ENCODE measurements around the gene GRK5. TPM values are rescaled to one million over a fixed set of nuclear protein-coding genes. Genes with fewer than 3 reads are reported as not detected.

GRK5 gene
- total and polyA plus RNA-seq, 8 donors = 34.6 to 60.8 (median 54.5) TPM

- Histone ChIP-seq H3K36me3 (peaks cover 0 to 55% of the 10 kb centered on the region in 2 donors), H3K27me3 (no peaks in the 10 kb centered on the region), H3K27ac (no peak overlapping the region), H3K4me3 (no peak overlapping the region), H3K4me1 (no peaks in the 10 kb centered on the region), H3K9me3 (no peaks in the 10 kb centered on the region)
- ATAC-seq = peak; percentile 55
- TF ChIP-seq, protein P1, sequence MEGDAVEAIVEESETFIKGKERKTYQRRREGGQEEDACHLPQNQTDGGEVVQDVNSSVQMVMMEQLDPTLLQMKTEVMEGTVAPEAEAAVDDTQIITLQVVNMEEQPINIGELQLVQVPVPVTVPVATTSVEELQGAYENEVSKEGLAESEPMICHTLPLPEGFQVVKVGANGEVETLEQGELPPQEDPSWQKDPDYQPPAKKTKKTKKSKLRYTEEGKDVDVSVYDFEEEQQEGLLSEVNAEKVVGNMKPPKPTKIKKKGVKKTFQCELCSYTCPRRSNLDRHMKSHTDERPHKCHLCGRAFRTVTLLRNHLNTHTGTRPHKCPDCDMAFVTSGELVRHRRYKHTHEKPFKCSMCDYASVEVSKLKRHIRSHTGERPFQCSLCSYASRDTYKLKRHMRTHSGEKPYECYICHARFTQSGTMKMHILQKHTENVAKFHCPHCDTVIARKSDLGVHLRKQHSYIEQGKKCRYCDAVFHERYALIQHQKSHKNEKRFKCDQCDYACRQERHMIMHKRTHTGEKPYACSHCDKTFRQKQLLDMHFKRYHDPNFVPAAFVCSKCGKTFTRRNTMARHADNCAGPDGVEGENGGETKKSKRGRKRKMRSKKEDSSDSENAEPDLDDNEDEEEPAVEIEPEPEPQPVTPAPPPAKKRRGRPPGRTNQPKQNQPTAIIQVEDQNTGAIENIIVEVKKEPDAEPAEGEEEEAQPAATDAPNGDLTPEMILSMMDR (IDR thresholded peaks at IDR 0.05) = no peak
- DNase-seq = no peak
- intact Hi-C loops (cut with DNase I) = loop anchor here in 1 of 2 donors (10.0 kb wide), 1 partner anchor 245 kb away; the partner anchor contains the start of gene GRK5
Observed at GRCh38 chr10:119449760-119450461, 242.5 kb downstream of the GRK5 start.

GRCh38 chr10:119450606-119451299 is 243.4 kb downstream of the GRK5 start:
- TF ChIP-seq, protein P1 (IDR thresholded peaks at IDR 0.05) = no peak
- DNase-seq = no peak
- peaks cover 0 to 62% of the 10 kb centered on the region in 2 donors for H3K36me3 ChIP-seq
- no peaks in the 10 kb centered on the region for H3K27me3 ChIP-seq
- no peaks in the 10 kb centered on the region for H3K9me3 ChIP-seq
- no peak for ATAC-seq
- H3K4me3 ChIP-seq = no peak overlapping the region
- H3K4me1 ChIP-seq = no peaks in the 10 kb centered on the region
- intact Hi-C loops (cut with DNase I) = no loop called here
- no peak overlapping the region for H3K27ac ChIP-seq

GRCh38 chr10:119451300-119451896 is 244.0 kb downstream of the GRK5 start:
- H3K9me3 ChIP-seq = no peaks in the 10 kb centered on the region
- ATAC-seq (no peak), DNase-seq (no peak)
- H3K36me3 ChIP-seq = peaks cover 0 to 66% of the 10 kb centered on the region in 2 donors
- no peak overlapping the region for H3K27ac ChIP-seq
- intact Hi-C loops (cut with DNase I) = no loop called here
- no peak overlapping the region for H3K4me3 ChIP-seq
- TF ChIP-seq, protein P1 (IDR thresholded peaks at IDR 0.05) = no peak
- no peaks in the 10 kb centered on the region for H3K4me1 ChIP-seq
- H3K27me3 ChIP-seq = no peaks in the 10 kb centered on the region

DNA sequence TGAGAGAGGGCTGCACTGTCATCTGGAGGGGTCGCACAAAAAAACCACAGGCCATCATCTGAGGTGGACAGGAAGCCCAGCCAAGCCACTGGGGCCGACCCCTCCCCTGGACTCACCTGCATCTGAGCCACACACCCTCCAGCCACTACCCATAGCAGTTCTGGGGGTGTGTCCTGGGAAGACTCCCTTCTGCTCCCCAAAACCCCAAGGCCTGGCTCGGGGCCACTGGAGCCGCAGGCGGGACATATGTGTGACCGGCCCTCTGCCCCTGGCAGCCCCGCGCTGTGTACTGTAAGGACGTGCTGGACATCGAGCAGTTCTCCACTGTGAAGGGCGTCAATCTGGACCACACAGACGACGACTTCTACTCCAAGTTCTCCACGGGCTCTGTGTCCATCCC is 245.0 kb downstream of the GRK5 start:
- Histone ChIP-seq H3K9me3 (no peaks in the 10 kb centered on the region), H3K27me3 (no peaks in the 10 kb centered on the region), H3K4me1 (no peaks in the 10 kb centered on the region), H3K36me3 (peaks cover 0 to 63% of the 10 kb centered on the region in 2 donors), H3K27ac (no peak overlapping the region), H3K4me3 (no peak overlapping the region)
- TF ChIP-seq, protein P1 (IDR thresholded peaks at IDR 0.05) = no peak
- ATAC-seq = no peak
- no peak for DNase-seq
- intact Hi-C loops (cut with DNase I) = no loop called here

- Histone ChIP-seq H3K4me3 (no peak overlapping the region), H3K27ac (no peak overlapping the region), H3K27me3 (no peaks in the 10 kb centered on the region), H3K9me3 (no peaks in the 10 kb centered on the region), H3K36me3 (peaks cover 0 to 54% of the 10 kb centered on the region in 2 donors), H3K4me1 (no peaks in the 10 kb centered on the region)
- ATAC-seq (no peak), DNase-seq (no peak)
- TF ChIP-seq, protein P1 (IDR thresholded peaks at IDR 0.05) = no peak
- intact Hi-C loops (cut with DNase I) = no loop called here
Observed at GRCh38 chr10:119453313-119453712, 245.9 kb downstream of the GRK5 start.

Measured in left lung (tissue), 10 donors.